GM12873 (cell line): Measurements from ENCODE around the gene TMEM117.

Experiments used
- CTCF ChIP-seq: IDR thresholded peaks from 2 replicates; pipeline ENCODE4 v1.5.1; 2012; ENCODE audit warnings: low read depth, mild to moderate bottlenecking, moderate library complexity, low read length, control low read depth; ENCODE audit not compliant: insufficient read depth; ENCODE audit errors: missing control alignments

TMEM117 gene

GRCh38 chr12:43824207-43824775 lies 11.6 kb upstream of the TMEM117 start:
- no peak for TF ChIP-seq CTCF

DNA sequence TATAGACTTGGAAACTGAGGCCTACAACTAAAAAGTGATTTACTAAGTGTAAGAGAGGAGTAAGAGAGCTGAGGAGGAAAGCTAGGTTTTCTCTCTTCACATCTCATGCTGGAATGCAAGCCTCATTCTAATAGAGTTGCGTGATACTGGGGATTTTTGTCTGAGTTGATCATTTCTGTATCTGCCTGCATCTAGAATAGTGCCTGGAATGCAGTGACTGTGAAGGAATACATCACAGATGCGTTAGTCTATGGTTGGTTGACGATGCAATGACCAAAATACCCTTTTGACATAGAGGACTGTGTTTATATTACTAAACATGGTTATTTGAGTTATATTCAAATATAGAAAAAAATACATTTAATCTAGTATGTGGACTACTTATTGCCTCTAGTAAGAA lies 9.2 kb upstream of the TMEM117 start:
- no peak for TF ChIP-seq CTCF

DNA sequence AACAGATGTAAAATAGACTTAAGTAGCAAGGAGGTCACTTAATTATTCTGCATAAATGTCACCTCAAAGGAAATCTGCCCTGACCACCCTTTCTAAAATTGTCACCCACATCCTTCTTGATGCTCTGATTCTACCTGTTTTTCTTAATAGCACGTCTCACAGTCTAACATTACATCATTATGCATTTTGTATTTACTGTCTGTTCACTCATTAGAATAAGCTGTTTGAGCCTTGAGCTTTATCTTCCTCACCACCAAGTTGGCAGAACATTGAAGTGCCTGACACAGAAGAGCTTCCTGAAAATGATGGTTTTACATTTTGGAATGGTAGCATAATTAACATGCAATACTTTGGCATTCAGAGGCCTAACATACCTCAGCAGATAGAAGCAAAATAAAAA lies 8.8 kb upstream of the TMEM117 start:
- no peak for TF ChIP-seq CTCF

GRCh38 chr12:43832463-43833168 lies 3.3 kb upstream of the TMEM117 start:
- no peak for TF ChIP-seq CTCF

DNA sequence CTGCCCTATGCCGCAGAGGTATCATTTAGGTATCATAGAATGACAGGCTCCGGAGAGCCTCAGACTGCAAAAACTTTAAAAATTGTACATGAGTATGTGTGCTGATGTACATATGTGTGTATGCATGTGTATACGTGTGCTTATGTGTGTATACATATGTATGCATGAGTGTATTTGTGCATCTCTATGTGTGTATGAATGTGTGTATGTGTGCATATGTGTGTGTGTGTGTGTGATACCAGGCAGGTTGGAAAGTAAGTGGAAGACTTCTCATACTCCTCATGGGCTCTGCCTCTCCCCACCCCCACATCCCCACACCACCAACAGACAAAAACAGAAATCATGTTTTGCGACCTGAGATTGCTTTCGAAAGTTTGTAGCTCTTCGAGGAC lies 621 bp upstream of the TMEM117 start:
- no peak for TF ChIP-seq CTCF

DNA sequence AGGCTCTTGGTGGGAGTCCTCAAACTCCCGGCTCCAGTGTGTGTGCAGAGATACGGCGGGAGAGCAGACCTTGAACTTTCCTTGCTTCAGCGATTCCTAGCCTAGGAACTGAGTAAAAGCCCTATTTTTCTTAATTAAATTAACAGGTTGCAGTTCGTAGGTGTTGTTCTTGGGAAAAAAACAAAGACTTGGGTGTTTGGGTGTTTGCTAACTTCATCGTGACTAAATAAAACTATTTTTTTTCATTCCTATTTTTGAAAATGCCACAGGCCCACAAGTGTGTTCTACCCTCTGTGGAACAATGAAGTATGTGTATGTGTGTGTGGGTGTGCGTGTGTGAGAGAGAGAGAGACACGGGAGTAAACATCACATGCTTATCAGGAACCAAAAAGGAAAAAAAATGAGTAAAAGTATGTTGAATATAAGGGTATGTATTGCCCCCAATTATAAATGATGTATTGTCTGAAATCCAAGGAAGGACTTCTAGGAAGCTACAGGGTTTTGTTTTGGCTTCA lies 651 bp downstream of the TMEM117 start:
- no peak for TF ChIP-seq CTCF

DNA sequence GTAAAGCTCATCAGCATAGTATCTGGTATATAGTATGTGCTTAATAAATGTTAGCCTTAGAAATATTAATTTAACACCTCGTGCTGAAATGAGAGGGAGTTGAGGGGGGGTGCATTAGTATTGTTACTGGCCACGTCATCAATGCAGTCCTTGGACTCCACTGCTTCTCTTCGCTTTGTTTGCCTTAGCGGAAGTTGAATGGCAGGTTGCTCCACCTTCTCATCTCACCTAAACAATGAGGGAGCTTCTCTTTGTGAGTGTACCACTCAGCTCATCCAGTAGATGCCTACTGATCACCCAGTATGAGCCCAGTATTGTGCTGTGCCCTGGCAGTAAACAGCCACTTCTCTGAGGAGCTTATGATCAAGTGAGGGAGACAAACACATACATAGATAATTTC lies 4.5 kb downstream of the TMEM117 start:
- TF ChIP-seq CTCF = no peak
